GM12878 (cell line): ENCODE data around the gene RBM11. TPM values are rescaled to one million over a fixed set of nuclear protein-coding genes. Genes with fewer than 3 reads are reported as not detected.

Source experiments
- ATAC-seq: fragments of 200-7000 bp; cut with Tn5 transposase; 3 replicates; pipeline ENCODE4 v1.9.1; 2020; ENCODE audit warnings: mild to moderate bottlenecking, moderate library complexity
- BruUV-seq: library from RNA; stranded (reverse); fragments of 400-500 nt; replicated peaks from 2 replicates; lab custom pipeline; 2021; lab: Mats Ljungman, UMichigan
- CTCF ChIA-PET: fragments of 300-600 bp; sonication (Branson Sonifier 250); formaldehyde crosslinking; extraction: SDS; loops from one replicate; lab custom pipeline; 2021; ENCODE audit warnings: inconsistent platforms; lab: Yijun Ruan, JAX
- POLR2A ChIA-PET: fragments of 350-600 bp; formaldehyde crosslinking; extraction: SDS; loops from one replicate; lab custom pipeline; 2021; ENCODE audit warnings: inconsistent platforms; lab: Charles Lee
- RAD21 ChIA-PET: fragments of 300-600 bp; sonication (Branson Sonifier 250); formaldehyde crosslinking; loops from one replicate; lab custom pipeline; 2023; ENCODE audit warnings: antibody characterized with exemption; ENCODE audit not compliant: unreplicated experiment; lab: Charles Lee
- SMC1A ChIA-PET: fragments of 300-600 bp; sonication (Branson Sonifier 250); formaldehyde crosslinking; loops from one replicate; lab custom pipeline; 2023; ENCODE audit not compliant: unreplicated experiment, uncharacterized antibody; lab: Charles Lee
- DNase-seq: peaks from one replicate; pipeline ENCODE4 v3.0.0-alpha.2; 2011; ENCODE audit warnings: low read depth, low spot score
- FAIRE-seq: peaks from 3 replicates; lab custom pipeline; 2011; peaks lifted over from hg19 to GRCh38; lab: Jason Lieb, UNC
- H2AFZ ChIP-seq: 2 replicates; pipeline ENCODE4 v1.6.0; 2011; ENCODE audit warnings: low read depth, low read length, control low read depth; ENCODE audit not compliant: control insufficient read depth
- H3K27ac ChIP-seq: 2 replicates; pipeline ENCODE4 v1.5.1; 2011; ENCODE audit warnings: control low read depth; ENCODE audit not compliant: control insufficient read depth, insufficient read depth
- H3K27me3 ChIP-seq, 2 experiments: replicated peaks in 1 of 2; 2 replicates each; pipeline versions ENCODE4 v1.6.0 to v1.6.1; 2011; ENCODE audit warnings: low read length in 1 of 2; ENCODE audit not compliant: control insufficient read depth in 2 of 2, insufficient read depth in 2 of 2
- H3K36me3 ChIP-seq, 2 experiments: 2 replicates each; pipeline ENCODE4 v1.5.1; 2011; ENCODE audit warnings: low read length in 1 of 2; ENCODE audit not compliant: control insufficient read depth in 2 of 2, insufficient read depth in 2 of 2
- H3K4me1 ChIP-seq: 2 replicates; pipeline ENCODE4 v1.6.1; 2011; ENCODE audit warnings: mild to moderate bottlenecking, low read length, moderate library complexity, mixed read lengths; ENCODE audit not compliant: control insufficient read depth, insufficient read depth
- H3K4me2 ChIP-seq: 2 replicates; pipeline ENCODE4 v1.6.0; 2011; ENCODE audit warnings: control low read depth; ENCODE audit not compliant: control insufficient read depth, insufficient read depth
- H3K4me3 ChIP-seq: fragments of 200-600 bp; sonication (generic); 2 replicates; pipeline ENCODE4 v1.5.1; 2016
- H3K79me2 ChIP-seq: 2 replicates; pipeline ENCODE4 v1.6.0; 2011; ENCODE audit warnings: low read length; ENCODE audit not compliant: control insufficient read depth, insufficient read depth
- H3K9ac ChIP-seq: 2 replicates; pipeline ENCODE4 v1.8.0; 2011; ENCODE audit warnings: low read length, control low read depth, mixed read lengths; ENCODE audit not compliant: control insufficient read depth, insufficient read depth
- H3K9me3 ChIP-seq: replicated peaks from 3 replicates; pipeline ENCODE4 v1.5.1; 2011; ENCODE audit warnings: mild to moderate bottlenecking, low read length; ENCODE audit not compliant: control insufficient read depth, insufficient read depth
- H4K20me1 ChIP-seq: 2 replicates; pipeline ENCODE4 v1.6.0; 2011; ENCODE audit not compliant: control insufficient read depth, insufficient read depth
- CREM ChIP-seq: IDR thresholded peaks from 2 replicates; pipeline ENCODE4 v1.6.1; 2014; ENCODE audit warnings: antibody characterized with exemption, low read depth
- GABPA ChIP-seq: IDR thresholded peaks from 2 replicates; pipeline ENCODE4 v1.6.1; 2014; ENCODE audit warnings: antibody characterized with exemption, low read depth, mild to moderate bottlenecking, inconsistent platforms
- JUND ChIP-seq: IDR thresholded peaks from 2 replicates; pipeline ENCODE4 v1.6.1; 2012; ENCODE audit warnings: low read depth, mild to moderate bottlenecking, low read length, improper control_type of control experiment, moderate library complexity
- NFXL1 ChIP-seq: fragments of 450-650 bp; IDR thresholded peaks from 2 replicates; pipeline ENCODE4 v1.6.1; 2017; ENCODE audit warnings: antibody characterized with exemption, mild to moderate bottlenecking, borderline replicate concordance
- SRF ChIP-seq, 2 experiments: IDR thresholded peaks; 2 replicates each; pipeline ENCODE4 v1.6.1; 2011; ENCODE audit warnings: low read depth in 2 of 2, low read length in 2 of 2, mild to moderate bottlenecking in 1 of 2, moderate library complexity in 1 of 2
- STAT3 ChIP-seq: IDR thresholded peaks from 2 replicates; pipeline ENCODE4 v1.6.1; 2011; ENCODE audit warnings: low read depth, low read length, improper control_type of control experiment
- SUZ12 ChIP-seq: fragments of 200-600 bp; sonication (generic); IDR thresholded peaks from one replicate; pipeline ENCODE4 v1.6.1; 2018; ENCODE audit warnings: antibody characterized with exemption, mild to moderate bottlenecking; ENCODE audit not compliant: unreplicated experiment
- TAF1 ChIP-seq: IDR thresholded peaks from 2 replicates; pipeline ENCODE4 v1.6.1; 2011; ENCODE audit warnings: mild to moderate bottlenecking, low read depth, low read length, borderline replicate concordance
- ZNF217 ChIP-seq: fragments of 450-650 bp; IDR thresholded peaks from 2 replicates; pipeline ENCODE4 v1.6.1; 2017; ENCODE audit warnings: antibody characterized with exemption, mild to moderate bottlenecking
- ZNF384 ChIP-seq: IDR thresholded peaks from 2 replicates; pipeline ENCODE4 v1.6.1; 2012; ENCODE audit warnings: low read depth, mild to moderate bottlenecking, low read length, improper control_type of control experiment, borderline replicate concordance
- ZNF622 ChIP-seq: fragments of 450-650 bp; IDR thresholded peaks from 2 replicates; pipeline ENCODE4 v1.6.1; 2017; ENCODE audit warnings: mild to moderate bottlenecking, inconsistent platforms
- WGBS: methylation state at CpG from one replicate; pipeline ENCODE4 v1.1.6; 2016; ENCODE audit warnings: low lambda C conversion rate; ENCODE audit not compliant: insufficient replicate concordance, insufficient coverage; ENCODE audit errors: missing lambda C conversion rate; 5-methylcytosine and 5-hydroxymethylcytosine counted together
- in situ Hi-C: fragments of 300-500 bp; cut with MboI; formaldehyde crosslinking; loops from 9 replicates; pipeline ENCODE4 v1.14.3; 2018; ENCODE audit warnings: mixed read lengths
- intact Hi-C: fragments of 100-400 bp; cut with micrococcal nuclease; formaldehyde crosslinking; loops from one replicate; pipeline ENCODE4 v1.14.2; 2022; ENCODE audit not compliant: unreplicated experiment
- polyA plus RNA-seq, 11 experiments: library from polyadenylated mRNA; depleted of rRNA in 4 of 11; unstranded in 6 of 11; stranded (reverse) in 5 of 11; fragments of >200 nt; fragmentation: Nextera tagmentation in 4 of 11; fragmentation: Illumina TruSeq in 1 of 11; extraction: Ambion mirVana in 4 of 11; extraction: Trizol in 1 of 11; gene quantifications; 1 replicate in 1 of 11; 2 replicates in 10 of 11; pipeline versions ENCODE4 v1.2.1 to v1.2.3, GENCODE V29; 2011 to 2016; ENCODE audit warnings: inconsistent platforms in 2 of 11, missing spikeins in 2 of 11, low read depth in 1 of 11
- total RNA-seq, 4 experiments: library from RNA; depleted of rRNA in 3 of 4; stranded (reverse); fragments of >200 nt in 3 of 4; fragmentation: Illumina TruSeq in 1 of 4; extraction: Trizol in 1 of 4; gene quantifications; 2 replicates each; pipeline versions ENCODE4 v1.2.1 to v1.2.3, GENCODE V29; 2013 to 2021
- TF ChIP-seq, protein P1 (sequence below): fragments of 450-650 bp; formaldehyde crosslinking; IDR thresholded peaks from 2 replicates; pipeline ENCODE4 v1.4.0; 2022; ENCODE audit warnings: mild to moderate bottlenecking, moderate library complexity
- TF ChIP-seq, protein P2 (sequence below): fragments of 450-650 bp; IDR thresholded peaks from 2 replicates; pipeline ENCODE4 v1.6.1; 2017; ENCODE audit warnings: mild to moderate bottlenecking
- TF ChIP-seq, protein P3 (sequence below): IDR thresholded peaks from 2 replicates; pipeline ENCODE4 v1.6.1; 2011; ENCODE audit warnings: low read depth, mild to moderate bottlenecking, low read length, moderate library complexity, borderline replicate concordance; ENCODE audit errors: extremely low read depth

The RBM11 gene
- total and polyA plus RNA-seq, 10 of the 15 experiments (the other 5 are each of a cell fraction or from before 2014, with no cell fraction given), result 0.29 to 1.8 (median 0.35) TPM; not detected in 1

DNA sequence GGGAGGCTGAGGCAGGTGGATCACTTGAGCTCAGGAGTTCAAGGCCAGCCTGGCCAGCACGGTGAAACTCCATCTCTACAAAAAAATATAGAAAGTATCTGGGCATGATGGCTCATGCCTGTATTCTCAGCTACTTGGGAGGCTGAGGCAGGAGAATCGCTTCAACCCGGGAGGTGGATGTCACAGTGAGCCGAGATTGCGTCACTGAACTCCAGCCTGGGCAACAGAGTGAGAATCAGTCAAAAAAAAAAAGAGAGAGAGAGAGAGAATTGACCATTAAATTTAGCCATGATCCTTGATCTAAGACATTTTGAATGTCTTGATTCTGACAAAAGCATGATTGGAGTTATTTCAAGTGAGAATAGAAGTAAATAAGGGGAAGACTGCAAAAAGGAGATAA lies 19.1 kb downstream of the RBM11 start (continued):
- TF ChIP-seq, protein P1, sequence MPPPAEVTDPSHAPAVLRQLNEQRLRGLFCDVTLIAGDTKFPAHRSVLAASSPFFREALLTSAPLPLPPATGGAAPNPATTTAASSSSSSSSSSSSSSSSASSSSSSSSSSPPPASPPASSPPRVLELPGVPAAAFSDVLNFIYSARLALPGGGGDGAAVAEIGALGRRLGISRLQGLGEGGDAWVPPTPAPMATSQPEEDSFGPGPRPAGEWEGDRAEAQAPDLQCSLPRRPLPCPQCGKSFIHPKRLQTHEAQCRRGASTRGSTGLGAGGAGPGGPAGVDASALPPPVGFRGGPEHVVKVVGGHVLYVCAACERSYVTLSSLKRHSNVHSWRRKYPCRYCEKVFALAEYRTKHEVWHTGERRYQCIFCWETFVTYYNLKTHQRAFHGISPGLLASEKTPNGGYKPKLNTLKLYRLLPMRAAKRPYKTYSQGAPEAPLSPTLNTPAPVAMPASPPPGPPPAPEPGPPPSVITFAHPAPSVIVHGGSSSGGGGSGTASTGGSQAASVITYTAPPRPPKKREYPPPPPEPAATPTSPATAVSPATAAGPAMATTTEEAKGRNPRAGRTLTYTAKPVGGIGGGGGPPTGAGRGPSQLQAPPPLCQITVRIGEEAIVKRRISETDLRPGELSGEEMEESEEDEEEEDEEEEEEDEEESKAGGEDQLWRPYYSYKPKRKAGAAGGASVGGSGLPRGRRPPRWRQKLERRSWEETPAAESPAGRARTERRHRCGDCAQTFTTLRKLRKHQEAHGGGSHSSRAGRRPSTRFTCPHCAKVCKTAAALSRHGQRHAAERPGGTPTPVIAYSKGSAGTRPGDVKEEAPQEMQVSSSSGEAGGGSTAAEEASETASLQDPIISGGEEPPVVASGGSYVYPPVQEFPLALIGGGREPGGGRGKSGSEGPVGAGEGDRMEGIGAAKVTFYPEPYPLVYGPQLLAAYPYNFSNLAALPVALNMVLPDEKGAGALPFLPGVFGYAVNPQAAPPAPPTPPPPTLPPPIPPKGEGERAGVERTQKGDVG, result no peak
- TF ChIP-seq TAF1 (no peak), SRF (IDR thresholded peaks at IDR 0.05; ENCODE audit: low read depth in 2 of 2, low read length in 2 of 2) (no peak), STAT3 (no peak)

DNA sequence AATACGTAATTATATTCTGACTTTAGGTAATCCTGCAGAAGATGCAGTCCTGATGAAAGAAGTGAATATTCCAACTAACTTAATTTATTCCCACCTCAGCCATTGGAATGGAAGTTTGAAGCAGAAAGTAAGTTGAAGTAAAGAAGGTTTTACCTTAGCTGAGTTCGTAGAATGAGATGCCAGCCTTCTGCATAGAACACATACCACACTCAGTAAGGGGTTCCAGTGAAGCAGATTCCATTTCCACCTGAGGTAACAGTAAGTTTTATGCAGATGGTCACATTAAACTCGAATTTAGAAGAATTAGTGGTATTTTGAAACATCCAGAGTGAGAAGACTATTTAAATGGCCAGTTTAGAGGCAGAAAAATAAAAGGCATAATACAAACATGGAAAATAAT lies 20.2 kb downstream of the RBM11 start:
- Histone ChIP-seq H3K36me3 (no peaks in the 10 kb centered on the region), H4K20me1 (no peaks in the 10 kb centered on the region), H3K4me2 (no peak overlapping the region), H3K9me3 (no peaks in the 10 kb centered on the region), H2AFZ (no peak overlapping the region), H3K9ac (no peak overlapping the region), H3K4me1 (no peaks in the 10 kb centered on the region), H3K27me3 (no peaks in the 10 kb centered on the region), H3K27ac (no peak overlapping the region), H3K4me3 (no peak overlapping the region), H3K79me2 (no peaks in the 10 kb centered on the region)
- no peak for TF ChIP-seq ZNF217
- TF ChIP-seq ZNF622, result no peak
- no peak for TF ChIP-seq NFXL1
- no peak for TF ChIP-seq ZNF384
- TF ChIP-seq, protein P2, sequence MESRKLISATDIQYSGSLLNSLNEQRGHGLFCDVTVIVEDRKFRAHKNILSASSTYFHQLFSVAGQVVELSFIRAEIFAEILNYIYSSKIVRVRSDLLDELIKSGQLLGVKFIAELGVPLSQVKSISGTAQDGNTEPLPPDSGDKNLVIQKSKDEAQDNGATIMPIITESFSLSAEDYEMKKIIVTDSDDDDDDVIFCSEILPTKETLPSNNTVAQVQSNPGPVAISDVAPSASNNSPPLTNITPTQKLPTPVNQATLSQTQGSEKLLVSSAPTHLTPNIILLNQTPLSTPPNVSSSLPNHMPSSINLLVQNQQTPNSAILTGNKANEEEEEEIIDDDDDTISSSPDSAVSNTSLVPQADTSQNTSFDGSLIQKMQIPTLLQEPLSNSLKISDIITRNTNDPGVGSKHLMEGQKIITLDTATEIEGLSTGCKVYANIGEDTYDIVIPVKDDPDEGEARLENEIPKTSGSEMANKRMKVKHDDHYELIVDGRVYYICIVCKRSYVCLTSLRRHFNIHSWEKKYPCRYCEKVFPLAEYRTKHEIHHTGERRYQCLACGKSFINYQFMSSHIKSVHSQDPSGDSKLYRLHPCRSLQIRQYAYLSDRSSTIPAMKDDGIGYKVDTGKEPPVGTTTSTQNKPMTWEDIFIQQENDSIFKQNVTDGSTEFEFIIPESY, result no peak
- TF ChIP-seq, protein P3, sequence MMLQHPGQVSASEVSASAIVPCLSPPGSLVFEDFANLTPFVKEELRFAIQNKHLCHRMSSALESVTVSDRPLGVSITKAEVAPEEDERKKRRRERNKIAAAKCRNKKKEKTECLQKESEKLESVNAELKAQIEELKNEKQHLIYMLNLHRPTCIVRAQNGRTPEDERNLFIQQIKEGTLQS, result no peak
- no peak for TF ChIP-seq GABPA
- no peak for TF ChIP-seq JUND
- no peak for TF ChIP-seq SUZ12
- no peak for TF ChIP-seq CREM
- ChIA-PET RAD21 (no interaction called here), CTCF (interaction anchor here (2.4 kb wide), 1 partner anchor 17 kb away, joined by 5 read pairs; no protein-coding TSS in a partner anchor), SMC1A (no interaction called here), POLR2A (no interaction called here)
- ATAC-seq (no peak), FAIRE-seq (no peak), DNase-seq (no peak)
- 0% methylated on average over 3 of the region's 3 CpGs for WGBS
- intact Hi-C loops, result no loop called here
- BruUV-seq, result no TSS peak
- in situ Hi-C loops, result no loop called here
